Subcutaneous abdominal adipose tissue (tissue), 5 donors: ENCODE results near the gene EFNA5.

Source experiments
- H3K27ac ChIP-seq: one replicate; pipeline ENCODE4 v1.7.0; 2013; ENCODE audit warnings: low read depth, mild to moderate bottlenecking, inconsistent platforms, low read length, moderate library complexity
- H3K27me3 ChIP-seq, 5 donors: one replicate each; pipeline ENCODE4 v1.7.0; 2013; ENCODE audit warnings: low read length in 5 of 5, inconsistent platforms in 1 of 5; ENCODE audit not compliant: control insufficient read depth in 5 of 5, insufficient read depth in 4 of 5
- H3K36me3 ChIP-seq, 5 donors: one replicate each; pipeline ENCODE4 v1.7.0; 2013; ENCODE audit warnings: low read length in 5 of 5; ENCODE audit not compliant: control insufficient read depth in 5 of 5, insufficient read depth in 5 of 5
- H3K4me1 ChIP-seq, 5 donors: one replicate each; pipeline ENCODE4 v1.7.0; 2013; ENCODE audit warnings: low read length in 5 of 5, mild to moderate bottlenecking in 3 of 5, moderate library complexity in 1 of 5; ENCODE audit not compliant: control insufficient read depth in 5 of 5, insufficient read depth in 5 of 5
- H3K4me3 ChIP-seq, 5 donors: one replicate each; pipeline ENCODE4 v1.7.0; 2013; ENCODE audit warnings: low read length in 5 of 5, low read depth in 1 of 5
- H3K9ac ChIP-seq, 5 donors: one replicate each; pipeline ENCODE4 v1.7.0; 2013; ENCODE audit warnings: low read length in 5 of 5, mild to moderate bottlenecking in 4 of 5, moderate library complexity in 3 of 5
- H3K9me3 ChIP-seq, 5 donors: one replicate each; pipeline ENCODE4 v1.7.0; 2013; ENCODE audit warnings: low read length in 5 of 5; ENCODE audit not compliant: control insufficient read depth in 5 of 5
- donor health status: healthy.
- donor health status: healthy.
- donor health status: healthy.
- donor health status: healthy.
- donor health status: healthy.

The EFNA5 gene

DNA sequence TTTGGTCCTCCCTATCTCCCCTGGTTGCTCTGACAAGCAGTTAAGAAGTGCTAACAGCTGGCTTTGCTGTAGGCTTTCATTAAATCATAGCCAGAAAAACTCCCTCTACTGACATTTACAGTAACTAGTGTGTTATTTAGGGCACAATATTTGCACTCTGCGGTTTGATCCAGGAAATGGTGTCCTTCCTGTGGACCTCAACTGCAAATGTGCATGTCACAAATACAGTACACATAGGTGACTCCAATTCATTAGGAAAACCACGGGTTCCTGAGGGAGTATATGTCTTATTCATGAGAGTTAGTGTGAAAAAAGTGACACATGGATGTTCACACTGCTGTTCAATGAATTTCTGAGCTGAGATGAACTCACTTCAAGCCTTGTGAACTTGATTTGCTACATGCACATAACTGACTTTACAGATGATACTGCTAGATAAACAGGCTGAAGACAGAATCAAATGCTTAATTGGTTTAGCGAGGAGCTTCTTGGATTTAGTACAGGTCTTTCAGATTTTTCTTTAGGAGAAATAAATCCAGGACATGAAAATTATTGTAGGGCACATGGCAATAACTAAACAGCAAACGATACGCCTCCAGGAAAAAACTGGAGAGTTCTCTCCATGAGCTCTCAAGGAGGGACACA lies 281.5 kb downstream of the EFNA5 start:
- no peak overlapping the region for H3K4me3 ChIP-seq
- no peaks in the 10 kb centered on the region for H3K9me3 ChIP-seq
- H3K36me3 ChIP-seq: no peaks in the 10 kb centered on the region
- H3K27ac ChIP-seq: no peak overlapping the region
- H3K4me1 ChIP-seq: peaks cover 0 to 27% (median 18%) of the 10 kb centered on the region in 5 donors
- H3K27me3 ChIP-seq: no peaks in the 10 kb centered on the region
- H3K9ac ChIP-seq: no peak overlapping the region

DNA sequence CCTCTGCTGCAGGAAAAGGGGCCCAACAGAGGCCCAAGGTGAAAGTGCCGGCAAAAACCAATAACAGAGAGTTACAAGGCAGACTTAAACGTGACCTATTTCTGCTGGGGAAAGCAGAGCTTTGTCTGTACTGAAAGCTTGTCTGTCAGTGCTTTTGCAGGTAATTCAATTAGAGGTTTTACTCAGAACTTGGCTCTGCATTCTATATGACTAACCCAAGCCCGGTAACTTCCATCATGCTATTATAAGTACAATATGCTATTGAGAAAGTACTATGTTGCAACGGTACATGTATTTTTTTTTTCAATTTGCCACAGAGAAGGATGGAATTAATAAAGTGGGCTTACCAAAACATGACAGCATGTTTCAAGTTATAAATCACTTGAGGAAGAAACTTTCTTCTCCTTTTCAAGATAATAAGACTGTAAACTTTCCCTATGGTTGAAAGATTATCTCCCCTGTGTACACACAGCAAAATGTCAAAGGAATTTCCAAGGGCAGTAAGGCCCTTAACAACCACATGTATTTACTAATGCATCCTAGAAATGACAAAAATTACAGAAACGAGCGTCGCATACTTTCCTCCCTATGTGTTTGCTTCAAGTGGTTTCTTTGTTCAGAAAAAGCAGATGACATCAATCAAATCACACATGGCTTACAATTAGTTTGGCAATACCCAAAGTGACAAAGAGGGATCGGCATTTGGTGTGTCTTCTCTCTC lies 282.4 kb downstream of the EFNA5 start:
- no peaks in the 10 kb centered on the region for H3K36me3 ChIP-seq
- H3K9ac ChIP-seq: no peak overlapping the region
- H3K4me3 ChIP-seq: no peak overlapping the region
- peaks cover 0 to 22% (median 15%) of the 10 kb centered on the region in 5 donors for H3K4me1 ChIP-seq
- no peaks in the 10 kb centered on the region for H3K9me3 ChIP-seq
- no peaks in the 10 kb centered on the region for H3K27me3 ChIP-seq
- H3K27ac ChIP-seq: no peak overlapping the region

DNA sequence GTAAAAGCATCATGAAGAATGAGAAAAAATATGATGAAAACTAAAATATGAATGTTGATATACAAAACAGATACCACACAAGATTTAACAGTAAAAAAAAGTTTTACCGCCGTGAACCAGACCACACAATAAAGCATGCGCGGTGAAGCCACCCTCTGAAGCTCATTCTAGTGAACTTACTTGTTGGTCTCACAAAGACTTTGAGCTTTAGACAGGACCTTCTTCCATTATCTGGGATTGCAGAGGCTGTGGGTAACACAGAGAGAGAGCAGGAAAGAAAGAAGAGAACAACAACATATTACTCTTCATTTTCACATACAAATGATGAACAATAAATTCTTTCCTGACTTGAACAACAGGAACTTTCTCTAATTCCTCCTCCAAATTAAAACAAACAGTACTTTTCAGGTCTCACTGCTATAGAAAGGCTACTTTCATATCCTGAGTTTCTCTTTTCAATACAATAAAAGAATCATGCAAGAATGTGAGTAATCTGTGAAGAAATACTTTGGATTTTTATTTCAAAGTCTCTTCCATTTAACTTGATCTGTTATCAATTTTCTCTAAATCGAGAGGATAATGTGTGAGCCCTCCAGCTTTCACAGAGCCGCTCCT lies 283.1 kb downstream of the EFNA5 start:
- Histone ChIP-seq H3K9ac (no peak overlapping the region), H3K9me3 (no peaks in the 10 kb centered on the region), H3K4me3 (no peak overlapping the region), H3K27ac (no peak overlapping the region), H3K27me3 (no peaks in the 10 kb centered on the region), H3K36me3 (no peaks in the 10 kb centered on the region), H3K4me1 (peaks cover 0 to 20% (median 15%) of the 10 kb centered on the region in 5 donors)

DNA sequence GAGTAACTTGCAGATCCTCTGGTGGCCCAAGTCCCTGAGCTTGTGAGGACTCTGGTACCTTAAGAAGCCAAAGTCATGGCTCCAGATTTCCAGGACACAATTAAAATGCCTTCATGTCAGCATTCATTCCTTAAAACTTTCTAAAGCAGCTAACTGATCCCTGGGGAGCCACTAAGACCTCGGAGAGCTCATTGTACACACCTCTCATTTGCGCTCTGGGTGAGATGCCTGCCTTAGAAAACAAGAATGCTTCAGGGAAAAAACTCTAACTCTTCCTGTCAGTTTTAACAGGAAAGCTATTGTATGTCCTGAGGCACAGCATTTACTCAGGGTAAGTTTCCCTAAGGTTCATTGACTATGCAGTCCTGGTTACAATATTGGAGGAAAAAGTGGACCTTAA lies 285.0 kb downstream of the EFNA5 start:
- Histone ChIP-seq H3K27me3 (no peaks in the 10 kb centered on the region), H3K9me3 (no peaks in the 10 kb centered on the region), H3K4me3 (no peak overlapping the region), H3K27ac (no peak overlapping the region), H3K4me1 (peaks cover 0 to 20% (median 15%) of the 10 kb centered on the region in 5 donors), H3K9ac (no peak overlapping the region), H3K36me3 (peaks cover 0 to 3% (median under 1%) of the 10 kb centered on the region in 5 donors)

DNA sequence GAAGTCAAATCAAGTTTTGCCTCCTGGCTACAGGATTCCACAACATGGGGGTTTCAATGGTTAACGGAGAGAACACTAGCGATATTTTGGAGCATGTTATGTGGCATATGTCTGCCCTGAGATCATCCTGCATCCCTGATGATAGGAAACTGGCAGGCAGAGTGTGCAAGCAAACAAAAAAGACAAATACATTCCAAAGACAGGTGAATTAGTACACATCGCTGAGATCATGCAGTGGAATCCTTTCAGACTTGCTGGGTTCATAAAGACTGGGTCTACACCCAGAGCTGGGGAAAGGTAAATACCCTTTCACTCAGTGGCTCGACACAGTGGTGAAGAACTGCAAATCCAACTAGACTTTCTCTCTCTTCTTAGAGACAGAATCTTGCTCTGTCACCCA lies 286.5 kb downstream of the EFNA5 start:
- Histone ChIP-seq H3K4me3 (no peak overlapping the region), H3K27me3 (no peaks in the 10 kb centered on the region), H3K4me1 (peaks cover 0 to 18% (median 14%) of the 10 kb centered on the region in 5 donors), H3K9me3 (no peaks in the 10 kb centered on the region), H3K9ac (no peak overlapping the region), H3K36me3 (peaks cover 0 to 3% (median 2%) of the 10 kb centered on the region in 5 donors), H3K27ac (no peak overlapping the region)

DNA sequence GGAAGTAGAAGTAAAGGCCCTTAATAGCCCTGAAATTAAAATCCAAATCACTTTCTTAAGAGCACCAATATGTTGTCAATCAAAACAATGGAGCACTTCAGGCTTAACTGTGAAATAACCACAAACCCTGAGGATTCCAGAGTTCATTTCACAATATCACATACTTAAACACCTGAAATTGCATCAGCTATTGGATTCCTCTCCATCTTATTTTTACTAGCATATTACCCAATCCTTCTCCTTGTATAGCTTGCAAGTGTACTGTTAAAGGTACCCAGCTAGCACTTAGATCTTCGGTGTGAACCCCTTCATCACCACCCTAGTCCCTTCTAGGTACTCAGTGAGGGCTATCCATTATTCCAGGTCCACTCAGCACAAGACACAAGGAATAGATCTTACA lies 287.3 kb downstream of the EFNA5 start:
- H3K36me3 ChIP-seq: peaks cover 0 to 3% (median 2%) of the 10 kb centered on the region in 5 donors
- H3K27me3 ChIP-seq: no peaks in the 10 kb centered on the region
- H3K27ac ChIP-seq: no peak overlapping the region
- H3K4me1 ChIP-seq: peaks cover 0 to 9% (median 5%) of the 10 kb centered on the region in 5 donors
- no peak overlapping the region for H3K9ac ChIP-seq
- H3K9me3 ChIP-seq: no peaks in the 10 kb centered on the region
- H3K4me3 ChIP-seq: no peak overlapping the region

DNA sequence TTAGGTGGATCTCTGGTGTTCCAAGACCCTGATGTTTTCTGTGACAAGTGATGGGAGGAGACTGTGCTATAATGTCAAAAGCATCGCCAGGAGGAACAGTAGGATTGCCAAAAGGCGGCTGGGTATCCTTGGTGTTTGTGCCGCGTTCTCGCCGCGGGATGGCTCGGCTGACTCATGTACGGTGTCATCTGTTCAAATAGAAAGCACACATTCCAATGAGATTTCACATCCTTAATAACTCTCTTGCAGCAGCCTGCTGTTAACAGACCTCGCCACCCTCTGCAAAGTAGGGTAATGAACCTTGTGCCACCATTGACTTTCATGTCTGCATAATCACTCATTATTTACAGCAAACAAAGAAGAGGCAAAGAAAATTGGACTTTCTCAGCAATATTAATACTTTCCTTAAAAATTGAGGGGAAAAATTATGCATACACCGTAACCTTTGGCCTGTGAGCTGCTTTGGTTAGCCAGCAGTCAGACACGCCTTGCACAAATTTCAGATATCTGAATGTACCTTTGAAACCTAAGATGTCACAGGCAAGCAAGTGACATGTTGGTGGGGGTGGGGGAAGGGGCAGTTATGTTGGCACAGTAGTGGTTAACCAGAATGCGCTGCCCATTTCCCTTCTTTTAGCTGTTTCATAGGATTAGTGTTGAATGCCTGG lies 289.4 kb downstream of the EFNA5 start:
- H3K4me1 ChIP-seq: no peaks in the 10 kb centered on the region
- no peak overlapping the region for H3K27ac ChIP-seq
- H3K9ac ChIP-seq: no peak overlapping the region
- no peaks in the 10 kb centered on the region for H3K9me3 ChIP-seq
- H3K4me3 ChIP-seq: no peak overlapping the region
- H3K36me3 ChIP-seq: peaks cover 0 to 3% (median 2%) of the 10 kb centered on the region in 5 donors
- no peaks in the 10 kb centered on the region for H3K27me3 ChIP-seq

DNA sequence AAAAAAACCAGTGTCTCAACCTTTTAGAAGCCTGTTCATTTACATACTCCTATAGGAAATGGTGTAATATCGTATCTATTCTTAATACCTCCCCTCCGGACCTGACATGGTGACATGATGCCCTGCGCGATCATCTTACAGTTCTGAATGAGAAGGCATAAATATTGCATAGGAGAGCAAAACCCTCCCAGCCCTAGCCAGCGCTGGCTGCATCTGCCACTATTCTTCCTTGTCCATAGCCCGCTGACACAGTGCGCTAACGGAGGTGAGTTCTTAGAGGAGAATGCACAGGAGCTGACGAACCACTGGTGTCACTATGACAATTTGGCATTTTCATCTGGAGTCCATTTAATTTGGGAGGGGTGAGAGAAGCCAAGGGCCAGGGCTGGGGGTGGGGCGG lies 290.1 kb downstream of the EFNA5 start:
- Histone ChIP-seq H3K27ac (no peak overlapping the region), H3K9ac (no peak overlapping the region), H3K9me3 (no peaks in the 10 kb centered on the region), H3K4me1 (no peaks in the 10 kb centered on the region), H3K27me3 (no peaks in the 10 kb centered on the region), H3K36me3 (peaks cover 0 to 3% (median 2%) of the 10 kb centered on the region in 5 donors), H3K4me3 (no peak overlapping the region)

DNA sequence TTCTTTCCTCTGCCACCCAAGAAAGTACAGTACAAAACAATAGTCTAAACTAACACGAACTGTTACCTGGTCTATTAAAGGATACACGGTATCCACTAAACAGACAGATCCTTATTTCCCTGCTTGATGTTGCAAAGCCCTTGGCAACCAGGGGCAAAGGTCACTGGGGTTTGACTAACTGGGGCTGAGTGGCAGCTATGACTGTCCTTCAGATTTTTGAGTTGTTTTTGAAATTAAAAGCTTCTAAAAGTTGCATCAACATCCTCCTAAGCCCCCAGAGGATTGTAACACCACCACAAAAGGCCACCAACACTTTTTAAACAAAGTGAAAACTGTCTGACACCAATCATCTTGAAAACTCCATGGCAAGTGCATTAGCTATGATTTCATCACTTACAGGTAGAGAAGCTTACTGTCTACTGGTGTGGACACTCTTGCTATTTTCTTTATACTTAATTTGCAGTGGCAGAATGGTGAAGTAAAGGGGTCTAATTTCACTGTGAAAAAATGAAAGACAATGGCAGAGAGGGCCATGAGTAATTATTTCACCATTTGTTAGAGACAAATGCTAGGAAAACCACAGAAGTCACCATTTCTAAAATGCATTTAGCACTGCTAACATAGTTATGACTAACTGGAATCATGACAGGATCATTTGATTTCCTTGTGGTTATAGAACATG lies 292.4 kb downstream of the EFNA5 start:
- H3K4me1 ChIP-seq: no peaks in the 10 kb centered on the region
- no peak overlapping the region for H3K9ac ChIP-seq
- H3K27ac ChIP-seq: no peak overlapping the region
- no peak overlapping the region for H3K4me3 ChIP-seq
- H3K27me3 ChIP-seq: no peaks in the 10 kb centered on the region
- H3K36me3 ChIP-seq: peaks cover 0 to 3% (median 2%) of the 10 kb centered on the region in 5 donors
- no peaks in the 10 kb centered on the region for H3K9me3 ChIP-seq
